Vagina (tissue), 2 donors: Measurements from ENCODE around the gene GALR2.

ENCODE experiments used
- CTCF ChIP-seq, 3 experiments: fragments of 450-650 bp in 2 of 3; fragments of 200-600 bp in 1 of 3; sonication (generic) in 1 of 3; IDR thresholded peaks; one replicate each; pipeline ENCODE4 v1.5.1; 2017 to 2019; ENCODE audit warnings: antibody characterized with exemption in 3 of 3, mild to moderate bottlenecking in 2 of 3, moderate library complexity in 2 of 3
- POLR2A ChIP-seq, 2 donors: fragments of 450-650 bp; IDR thresholded peaks; one replicate each; pipeline ENCODE4 v1.6.1; 2017; ENCODE audit warnings: antibody characterized with exemption in 2 of 2, mild to moderate bottlenecking in 2 of 2, moderate library complexity in 2 of 2
- POLR2AphosphoS5 ChIP-seq, 2 donors: sonication (generic); formaldehyde crosslinking; IDR thresholded peaks; one replicate each; pipeline ENCODE4 v1.9.0; 2017; ENCODE audit warnings: antibody characterized with exemption in 2 of 2, mild to moderate bottlenecking in 2 of 2, low read depth in 1 of 2; ENCODE audit not compliant: insufficient read depth in 1 of 2

GRCh38 chr17:76072148-76072858 is 2.3 kb upstream of the GALR2 start, which contains the start of gene SRP68:
- TF ChIP-seq CTCF (IDR thresholded peaks at IDR 0.05) (peak in 1 of 3 experiments; percentile 36), POLR2AphosphoS5 (IDR thresholded peaks at IDR 0.05; ENCODE audit: insufficient read depth in 1 of 2, low read depth in 1 of 2) (peak; percentile 78), POLR2A (IDR thresholded peaks at IDR 0.05) (peak in 1 of 2 donors; percentile 38)
